A549 (cell line): Measurements from ENCODE around the gene GALT. TPM values are rescaled to one million over a fixed set of nuclear protein-coding genes. Genes with fewer than 3 reads are reported as not detected.
A peak's percentile ranks its signal among the peaks of the same experiment; 100 is the strongest.

Experiments
- ATAC-seq, 2 experiments: fragments of 200-7000 bp in 1 of 2; fragments of >200 bp in 1 of 2; cut with Nextera tagmentation in 1 of 2; cut with Tn5 transposase in 1 of 2; 3 replicates each; pipeline versions ENCODE4 v1.8.0 to v1.9.1; 2018 to 2020; ENCODE audit warnings: mild to moderate bottlenecking in 1 of 2, moderate library complexity in 1 of 2
- CTCF ChIA-PET: fragments of 300-600 bp; sonication (Branson Sonifier 250); formaldehyde crosslinking; extraction: SDS; loops from one replicate; lab custom pipeline; 2021; ENCODE audit warnings: antibody characterized with exemption, inconsistent platforms; lab: Yijun Ruan, JAX
- POLR2A ChIA-PET: fragments of 350-600 bp; formaldehyde crosslinking; extraction: SDS; loops from one replicate; lab custom pipeline; 2021; ENCODE audit warnings: antibody characterized with exemption, inconsistent platforms; lab: Yijun Ruan, JAX
- DNase-seq, 2 experiments: peaks; one replicate each; pipeline versions ENCODE4 v3.0.0 to v3.0.0-alpha.2; 2011 to 2016; ENCODE audit warnings: low read depth in 1 of 2, low spot score in 1 of 2
- FAIRE-seq: peaks from 2 replicates; lab custom pipeline; 2011; peaks lifted over from hg19 to GRCh38; lab: Jason Lieb, UNC
- H3K27ac ChIP-seq, 2 experiments: fragments of >200 bp; sonication (Bioruptor Twin); formaldehyde crosslinking; 3 replicates each; pipeline ENCODE4 v1.5.1; 2016 to 2017
- H3K4me1 ChIP-seq: fragments of >200 bp; sonication (Bioruptor Twin); formaldehyde crosslinking; 3 replicates; pipeline ENCODE4 v1.6.1; 2016
- H3K4me2 ChIP-seq: fragments of >200 bp; sonication (Bioruptor Twin); formaldehyde crosslinking; 3 replicates; pipeline ENCODE4 v1.6.1; 2016
- H3K4me3 ChIP-seq: fragments of >200 bp; sonication (Bioruptor Twin); formaldehyde crosslinking; 3 replicates; pipeline ENCODE4 v1.5.1; 2016
- H3K9me3 ChIP-seq: fragments of >200 bp; sonication (Bioruptor Twin); formaldehyde crosslinking; 3 replicates; pipeline ENCODE4 v1.6.1; 2016
- ATOH8 ChIP-seq: fragments of 250-450 bp; sonication (Bioruptor Pico); IDR thresholded peaks from 2 replicates; pipeline ENCODE4 v1.5.0; 2020; ENCODE audit warnings: low read depth, mild to moderate bottlenecking, moderate library complexity
- BCL3 ChIP-seq: fragments of >200 bp; sonication (Bioruptor Twin); formaldehyde crosslinking; IDR thresholded peaks from 3 replicates; pipeline ENCODE4 v1.6.1; 2016
- CBX8 ChIP-seq: fragments of 200-600 bp; sonication (generic); IDR thresholded peaks from 2 replicates; pipeline ENCODE4 v1.6.1; 2016
- E2F6 ChIP-seq: IDR thresholded peaks from 2 replicates; pipeline ENCODE4 v1.6.1; 2012; ENCODE audit warnings: low read depth, borderline replicate concordance
- EHF ChIP-seq: fragments of 250-450 bp; sonication (Bioruptor Pico); IDR thresholded peaks from 2 replicates; pipeline ENCODE4 v1.5.0; 2020; ENCODE audit warnings: mild to moderate bottlenecking
- ELK1 ChIP-seq: fragments of 150-350 bp; IDR thresholded peaks from 2 replicates; pipeline ENCODE4 v1.6.1; 2014; ENCODE audit warnings: low read depth, mild to moderate bottlenecking, low read length
- FOXS1 ChIP-seq: fragments of 250-450 bp; sonication (Bioruptor Pico); IDR thresholded peaks from 2 replicates; pipeline ENCODE4 v1.5.0; 2020; ENCODE audit warnings: mild to moderate bottlenecking, moderate library complexity
- GATA3 ChIP-seq: IDR thresholded peaks from 2 replicates; pipeline ENCODE4 v1.6.1; 2012; ENCODE audit warnings: borderline replicate concordance
- HOXA7 ChIP-seq: fragments of 250-450 bp; sonication (Bioruptor Pico); IDR thresholded peaks from 2 replicates; pipeline ENCODE4 v1.5.0; 2020; ENCODE audit warnings: mild to moderate bottlenecking, moderate library complexity
- MAFK ChIP-seq: fragments of 450-650 bp; IDR thresholded peaks from 2 replicates; pipeline ENCODE4 v1.6.1; 2014; ENCODE audit not compliant: partially characterized antibody
- MYC ChIP-seq: IDR thresholded peaks from 2 replicates; pipeline ENCODE4 v1.6.1; 2012; ENCODE audit warnings: mild to moderate bottlenecking, inconsistent platforms, low read length, improper control_type of control experiment, borderline replicate concordance
- NFE2L2 ChIP-seq: fragments of 150-350 bp; conservative IDR thresholded peaks from 2 replicates; pipeline ENCODE4 v1.6.1; 2014; ENCODE audit warnings: low read length
- NPAS2 ChIP-seq: fragments of 250-450 bp; sonication (Bioruptor Pico); IDR thresholded peaks from 2 replicates; pipeline ENCODE4 v1.8.0; 2022; ENCODE audit warnings: mild to moderate bottlenecking, moderate library complexity, borderline replicate concordance
- PBX3 ChIP-seq: IDR thresholded peaks from 2 replicates; pipeline ENCODE4 v1.6.1; 2012
- POLR2A ChIP-seq: IDR thresholded peaks from 2 replicates; pipeline ENCODE4 v1.6.1; 2012; ENCODE audit warnings: mild to moderate bottlenecking, low read length
- RARB ChIP-seq: fragments of 250-450 bp; sonication (Bioruptor Pico); IDR thresholded peaks from 2 replicates; pipeline ENCODE4 v1.8.0; 2021; ENCODE audit warnings: mild to moderate bottlenecking, moderate library complexity
- RCOR1 ChIP-seq: fragments of 150-350 bp; IDR thresholded peaks from 2 replicates; pipeline ENCODE4 v1.6.1; 2014; ENCODE audit warnings: antibody characterized with exemption, low read length, low read depth
- RFX5 ChIP-seq: fragments of 450-650 bp; IDR thresholded peaks from 2 replicates; pipeline ENCODE4 v1.7.1; 2014; ENCODE audit warnings: antibody characterized with exemption, mild to moderate bottlenecking, moderate library complexity
- SMC3 ChIP-seq: fragments of >200 bp; sonication (Bioruptor Twin); formaldehyde crosslinking; IDR thresholded peaks from 3 replicates; pipeline ENCODE4 v1.6.1; 2018; ENCODE audit warnings: inconsistent platforms
- TFCP2L1 ChIP-seq: fragments of 250-450 bp; sonication (Bioruptor Pico); IDR thresholded peaks from 2 replicates; pipeline ENCODE4 v1.5.0; 2021; ENCODE audit warnings: mild to moderate bottlenecking
- USF2 ChIP-seq: fragments of 450-650 bp; IDR thresholded peaks from 2 replicates; pipeline ENCODE4 v1.6.1; 2014; ENCODE audit warnings: antibody characterized with exemption
- ZFP36 ChIP-seq: fragments of 450-650 bp; IDR thresholded peaks from 2 replicates; pipeline ENCODE4 v1.6.1; 2014; ENCODE audit warnings: borderline replicate concordance; ENCODE audit not compliant: partially characterized antibody
- ZSCAN20 ChIP-seq: fragments of 250-450 bp; sonication (Bioruptor Pico); IDR thresholded peaks from 2 replicates; pipeline ENCODE4 v1.8.0; 2022; ENCODE audit warnings: mild to moderate bottlenecking, moderate library complexity
- WGBS: methylation state at CpG from one replicate; pipeline ENCODE4 v1.1.6; 2017; ENCODE audit errors: missing lambda C conversion rate; 5-methylcytosine and 5-hydroxymethylcytosine counted together
- polyA plus RNA-seq, 4 experiments: library from polyadenylated mRNA; depleted of rRNA in 3 of 4; stranded (reverse); fragments of >200 nt; fragmentation: RNase III in 1 of 4; extraction: RNeasy Plus Mini Kit Qiagen cat#74134 plus additional on column Dnase treatment in 1 of 4; gene quantifications; 2 replicates in 3 of 4; 3 replicates in 1 of 4; pipeline ENCODE4 v1.2.3, GENCODE V29; 2011 to 2017
- TF ChIP-seq, protein P1 (sequence below): fragments of >200 bp; sonication (Bioruptor Twin); formaldehyde crosslinking; IDR thresholded peaks from 2 replicates; pipeline ENCODE4 v1.6.1; 2016

GALT gene
- polyA plus RNA-seq, 2 of the 4 experiments (the other 2 are of a cell fraction) = 19.0 to 28.4 TPM

DNA sequence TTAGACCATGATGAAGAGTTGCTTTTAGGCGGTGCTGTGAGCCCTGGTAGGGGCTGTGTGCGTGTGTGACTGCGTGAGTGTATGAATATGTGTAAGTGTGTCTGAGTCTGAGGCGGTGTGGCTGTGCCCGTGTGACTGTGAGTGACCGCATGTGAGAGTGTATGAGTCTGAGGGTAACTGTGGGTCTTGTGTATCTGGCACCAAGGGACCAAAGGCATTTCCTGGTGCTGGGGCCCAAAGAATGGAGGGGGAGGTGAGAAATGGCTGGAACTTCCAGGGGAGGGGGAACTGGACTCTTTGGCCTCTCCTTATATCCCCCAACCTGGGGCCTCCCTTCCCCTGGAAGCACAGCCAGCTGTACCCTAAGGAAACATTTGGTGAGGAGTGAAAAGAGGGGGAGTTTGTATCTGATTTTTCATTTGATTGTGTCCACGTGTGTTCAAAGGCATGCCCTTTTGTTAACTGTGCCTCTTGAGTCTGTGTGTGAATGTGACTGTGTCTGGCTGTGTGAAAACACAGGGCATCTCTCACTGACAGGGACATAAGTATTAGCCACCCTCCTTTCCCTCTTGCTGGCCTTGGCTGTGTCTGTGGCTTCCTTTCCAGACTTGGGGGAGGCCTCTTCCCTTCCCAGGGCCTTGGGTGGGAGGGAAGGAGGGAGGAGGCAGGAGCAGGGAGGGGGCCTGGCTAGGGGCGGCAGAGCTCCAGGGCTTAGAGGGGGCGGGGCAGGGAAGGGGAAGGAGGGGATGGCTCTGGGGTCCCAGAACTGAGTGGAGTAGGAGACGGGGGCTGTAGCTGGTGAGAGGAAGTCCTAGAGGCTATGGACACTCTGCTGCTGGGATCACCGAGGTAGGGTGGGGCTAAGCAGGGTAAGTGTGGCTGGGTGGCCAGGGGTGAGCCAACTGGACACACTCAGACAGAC, 6.9 kb downstream of the GALT start:
- Histone ChIP-seq H3K4me2 (peak overlapping the region; percentile 76; the same call in 1 of the 3 replicates), H3K4me1 (peaks cover 17% of the 10 kb centered on the region), H3K4me3 (no peak overlapping the region), H3K9me3 (no peaks in the 10 kb centered on the region), H3K27ac (0 out of 6 replicates have a peak overlapping the region, but pooled peaks of 1 of the 2 experiments have one; percentile 32)
- DNase-seq = no peak
- ChIA-PET POLR2A (interaction anchor here (2.1 kb wide), 1 partner anchor 16 kb away, joined by 8 read pairs; the partner anchor contains the start of gene SIGMAR1), CTCF (interaction anchor here (1.0 to 22.6 kb wide), 3 partner anchors 8 to 16 kb away, joined by 3 to 288 read pairs (median 107); partner anchors contain the start of genes CCL27 and SIGMAR1)
- no peak for ATAC-seq
- WGBS = 90% methylated on average over 9 of the region's 11 CpGs
- TF ChIP-seq PBX3 (no peak), NPAS2 (CRISPR knock-in tag) (no peak), ZSCAN20 (no peak), GATA3 (no peak), E2F6 (no peak), POLR2A (no peak), RARB (CRISPR knock-in tag) (no peak), MYC (no peak), TFCP2L1 (CRISPR knock-in tag) (no peak)
- no peak for FAIRE-seq

- no peak overlapping the region for H3K4me3 ChIP-seq
- FAIRE-seq (no peak), ATAC-seq (no peak), DNase-seq (no peak)
- no peak overlapping the region for H3K4me2 ChIP-seq
- no peak overlapping the region for H3K27ac ChIP-seq
- CTCF ChIA-PET = interaction anchor here (1.0 to 22.6 kb wide), 3 partner anchors 7 to 17 kb away, joined by 3 to 288 read pairs (median 107); partner anchors contain the start of genes CCL27 and SIGMAR1
- 71% methylated on average over 9 of the region's 11 CpGs for WGBS
- H3K9me3 ChIP-seq = no peaks in the 10 kb centered on the region
- H3K4me1 ChIP-seq = peaks cover 17% of the 10 kb centered on the region
- POLR2A ChIA-PET = no interaction called here
- TF ChIP-seq, protein P1, sequence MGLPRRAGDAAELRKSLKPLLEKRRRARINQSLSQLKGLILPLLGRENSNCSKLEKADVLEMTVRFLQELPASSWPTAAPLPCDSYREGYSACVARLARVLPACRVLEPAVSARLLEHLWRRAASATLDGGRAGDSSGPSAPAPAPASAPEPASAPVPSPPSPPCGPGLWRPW = no peak
- TF ChIP-seq RARB (CRISPR knock-in tag) (no peak), USF2 (no peak), CBX8 (no peak), HOXA7 (CRISPR knock-in tag) (no peak), RFX5 (no peak), EHF (no peak), TFCP2L1 (CRISPR knock-in tag) (no peak), FOXS1 (no peak), ATOH8 (no peak), BCL3 (no peak), NFE2L2 (no peak), POLR2A (no peak), MYC (no peak), ZFP36 (no peak), RCOR1 (no peak), ELK1 (no peak), SMC3 (no peak), MAFK (no peak)
Observed at GRCh38 chr9:34654323-34655051, 8.0 kb downstream of the GALT start.
